Activated effector memory CD4-positive, alpha-beta T cell treated with anti-CD3 and anti-CD28 coated beads, Interleukin-2, amount 50 U/mL, for 16 hours (primary cell): ENCODE data around the gene AICDA.
"Not testable (repeated sequence)": the region's sequence is repeated elsewhere in the genome, so short reads cannot be mapped to it uniquely, and the experiment has no call there.

Source experiments
- DNase-seq: peaks from one replicate; pipeline ENCODE4 v3.0.0-alpha.2; 2020

The AICDA gene

GRCh38 chr12:8612629-8613028 is at the start of gene AICDA:
TSS of gene AICDA (minus strand) at chr12:8612859. CDS start at chr12:8612767, 92 bp downstream.
- no peak for DNase-seq

DNA sequence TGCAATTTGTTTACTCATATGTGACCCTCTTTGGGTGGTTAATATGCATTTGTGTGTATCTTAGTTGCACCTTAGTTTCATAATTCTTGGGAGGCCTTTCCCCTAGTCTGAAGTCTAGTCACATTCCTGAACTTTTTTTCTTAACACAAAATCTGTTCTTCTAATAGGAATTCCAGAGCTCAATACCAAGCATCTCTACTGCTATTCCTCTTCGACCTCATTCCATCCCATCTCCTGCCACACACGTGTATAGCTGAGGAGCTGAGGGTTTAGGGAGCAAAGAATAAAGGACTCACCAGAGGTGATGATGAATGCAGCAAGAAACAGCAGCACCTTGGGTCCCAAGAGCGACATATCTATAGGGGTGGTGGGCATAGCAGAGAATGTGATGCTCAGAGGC is 49.1 kb upstream of the AICDA start:
- DNase-seq = no peak

DNA sequence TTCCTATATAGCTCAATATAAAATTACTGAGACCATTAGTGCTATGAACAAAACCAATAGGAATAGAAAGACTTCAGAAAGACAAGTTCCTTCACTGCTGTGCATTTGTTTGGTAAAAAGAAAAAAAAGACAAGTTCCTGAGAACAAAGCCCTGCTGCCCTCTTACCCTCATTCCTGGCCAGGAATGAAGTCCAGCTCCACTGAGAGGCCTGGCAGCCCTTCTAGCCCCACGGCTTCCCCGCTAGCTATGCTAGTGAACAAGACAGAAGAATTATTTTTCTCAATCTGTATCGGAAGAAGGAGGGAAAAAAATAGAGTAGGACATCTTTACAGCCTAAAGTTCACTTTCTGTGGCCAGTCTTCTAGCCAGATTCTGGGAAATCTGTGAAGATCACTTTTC is 48.4 kb upstream of the AICDA start:
- DNase-seq = no peak

DNA sequence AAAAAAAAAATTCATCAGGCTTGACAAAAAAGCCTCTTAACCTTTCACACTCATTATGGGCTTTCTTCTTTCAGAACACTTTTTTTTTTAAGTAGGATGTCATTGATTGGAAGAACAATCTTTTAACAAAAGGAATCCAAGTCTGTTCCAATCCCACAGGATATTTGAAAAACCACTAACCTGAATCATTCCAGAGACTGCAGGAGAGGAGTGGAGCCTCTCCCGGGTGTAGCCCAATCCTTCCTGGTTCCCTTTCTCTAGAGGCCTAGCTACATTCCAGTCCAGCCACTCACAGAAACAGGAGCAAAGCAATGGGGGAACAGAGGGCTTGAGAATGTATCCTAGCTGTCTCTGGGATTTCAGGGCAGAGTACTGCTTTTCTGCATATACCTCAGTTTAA is 45.7 kb upstream of the AICDA start:
- no peak for DNase-seq

DNA sequence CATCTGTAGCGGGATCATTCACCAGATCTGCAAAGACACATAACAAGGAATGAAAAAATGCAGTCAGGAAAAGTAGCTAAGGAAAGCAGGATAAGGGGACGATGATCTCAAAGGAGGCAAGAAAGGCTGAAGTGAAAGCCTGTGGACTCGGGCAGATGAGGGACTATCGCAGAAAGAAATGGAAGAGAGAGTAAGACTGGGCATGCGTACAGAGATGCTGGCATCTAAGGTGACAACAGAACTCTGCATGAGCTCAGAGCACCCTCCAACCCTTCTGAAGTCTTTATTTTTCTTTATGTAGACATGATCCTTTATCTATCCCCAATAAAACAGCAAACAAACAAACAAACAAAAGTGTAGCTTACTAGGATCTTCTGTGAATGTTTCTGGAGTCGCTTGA is 42.8 kb upstream of the AICDA start:
- DNase-seq = no peak

DNA sequence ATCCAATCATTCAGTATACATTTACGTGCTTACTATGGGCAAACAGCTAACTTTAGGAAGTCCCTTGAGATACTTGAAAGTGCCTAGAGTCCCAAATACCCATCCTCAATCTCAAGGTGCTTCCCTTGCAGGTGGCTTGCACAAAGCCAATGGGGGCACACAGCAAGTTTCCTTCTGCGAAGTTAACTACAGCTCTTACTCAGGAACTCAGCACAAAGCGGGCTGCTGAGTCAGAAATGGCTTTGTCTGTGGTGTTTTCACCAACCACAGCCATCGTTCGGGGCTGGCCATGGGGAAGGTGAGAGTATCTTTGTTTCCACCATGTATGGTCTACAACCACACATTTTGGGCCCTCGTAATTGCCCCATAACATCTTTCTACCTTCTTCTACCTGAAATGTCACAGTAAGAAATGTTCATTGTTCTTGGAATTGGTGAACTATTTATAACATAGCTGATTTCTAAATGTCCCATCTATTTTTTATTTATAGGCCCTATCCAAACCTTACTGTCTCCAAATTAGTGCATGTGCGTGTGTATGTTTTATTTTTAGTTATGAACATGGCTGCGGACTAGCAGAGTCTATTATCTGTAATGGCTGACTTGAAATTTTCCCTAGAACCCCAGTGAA is 36.0 kb upstream of the AICDA start:
- peak; percentile 85 for DNase-seq

GRCh38 chr12:8647968-8648367 is 35.3 kb upstream of the AICDA start:
- no peak for DNase-seq

GRCh38 chr12:8644345-8645248 is 31.9 kb upstream of the AICDA start:
- peak; percentile 80 for DNase-seq

DNA sequence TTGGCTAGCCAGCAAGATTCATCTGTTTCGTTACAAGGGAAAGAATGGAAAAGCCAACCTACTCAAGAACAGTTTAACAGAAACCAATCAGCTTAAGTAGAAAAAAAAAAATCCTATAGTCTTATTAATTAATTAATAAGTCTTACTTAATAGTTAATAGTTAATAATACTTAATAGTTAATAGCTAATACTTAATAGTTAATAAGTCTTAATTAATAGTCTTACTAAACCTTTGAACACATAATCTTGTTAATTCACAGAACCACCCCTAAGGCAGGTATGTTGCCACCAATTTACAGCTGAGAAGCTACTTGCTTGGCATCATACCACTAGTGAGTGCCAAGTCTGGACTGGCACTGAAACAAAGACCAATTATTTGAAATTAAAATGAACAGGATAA is 30.1 kb upstream of the AICDA start:
- no peak for DNase-seq

GRCh38 chr12:8639936-8640335 is 27.3 kb upstream of the AICDA start:
- DNase-seq = no peak

GRCh38 chr12:8638951-8639350 is 26.3 kb upstream of the AICDA start:
- DNase-seq = no peak

- no peak for DNase-seq
Measured at GRCh38 chr12:8637666-8638065, 25.0 kb upstream of the AICDA start.

DNA sequence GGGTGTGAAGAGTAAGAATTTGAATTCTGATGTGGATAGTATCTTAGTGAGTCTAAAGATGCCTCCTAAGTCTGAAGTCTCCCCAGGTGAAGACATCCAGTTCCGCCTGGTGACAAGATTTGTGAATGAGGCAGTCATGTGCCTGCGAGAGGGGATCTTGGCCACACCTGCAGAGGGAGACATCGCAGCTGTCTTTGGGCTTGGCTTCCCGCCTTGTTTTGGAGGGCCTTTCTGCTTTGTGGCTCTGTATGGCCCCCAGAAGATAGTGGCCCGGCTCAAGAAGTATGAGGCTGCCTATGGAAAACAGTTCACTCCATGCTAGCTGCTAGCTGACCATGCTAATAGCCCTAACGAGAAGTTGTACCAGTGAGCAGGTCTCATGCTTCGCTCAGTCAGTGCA is 24.6 kb upstream of the AICDA start:
- DNase-seq = no peak

- no peak for DNase-seq
Measured at GRCh38 chr12:8636581-8636980, 23.9 kb upstream of the AICDA start.

DNA sequence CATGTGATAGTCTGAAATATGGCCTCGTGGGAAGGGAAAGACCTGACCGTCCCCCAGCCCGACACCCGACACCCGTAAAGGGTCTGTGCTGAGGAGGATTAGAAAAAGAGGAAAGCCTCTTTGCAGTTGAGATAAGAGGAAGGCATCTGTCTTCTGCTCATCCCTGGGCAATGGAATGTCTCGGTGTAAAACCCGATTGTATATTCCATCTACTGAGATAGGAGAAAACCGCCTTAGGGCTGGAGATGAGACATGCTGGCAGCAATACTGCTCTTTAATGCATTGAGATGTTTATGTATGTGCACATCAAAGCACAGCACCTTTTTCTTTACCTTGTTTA is 23.3 kb upstream of the AICDA start:
- DNase-seq = not testable (repeated sequence)

DNA sequence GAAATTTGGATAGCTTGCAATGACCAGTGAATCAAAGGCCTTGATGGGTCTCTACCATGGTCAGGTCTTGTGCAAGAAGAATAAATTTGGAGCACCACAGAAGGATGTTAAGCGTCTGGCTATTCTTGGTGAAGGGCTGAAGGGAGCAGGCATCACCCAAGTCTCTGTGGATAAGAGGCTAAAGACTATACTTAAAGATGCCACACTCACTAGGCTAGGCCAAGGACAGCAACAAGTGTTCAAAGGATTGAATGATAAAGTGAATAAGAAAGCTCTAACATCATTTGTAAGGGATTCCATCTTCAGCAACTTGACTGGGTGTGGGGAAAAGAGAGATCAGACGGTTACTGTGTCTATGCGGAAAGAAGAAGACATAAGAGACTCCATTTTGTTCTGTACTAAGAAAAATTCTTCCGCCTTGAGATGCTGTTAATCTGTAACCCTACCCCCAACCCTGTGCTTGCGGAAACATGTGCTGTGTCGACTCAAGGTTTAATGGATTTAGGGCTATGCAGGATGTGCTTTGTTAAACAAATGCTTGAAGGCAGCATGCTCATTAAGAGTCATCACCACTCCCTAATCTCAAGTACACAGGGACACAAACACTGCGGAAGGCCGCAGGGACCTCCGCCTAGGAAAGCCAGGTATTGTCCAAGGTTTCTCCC is 22.8 kb upstream of the AICDA start:
- DNase-seq = not testable (repeated sequence)

GRCh38 chr12:8630131-8630530 is 17.5 kb upstream of the AICDA start:
- no peak for DNase-seq

DNA sequence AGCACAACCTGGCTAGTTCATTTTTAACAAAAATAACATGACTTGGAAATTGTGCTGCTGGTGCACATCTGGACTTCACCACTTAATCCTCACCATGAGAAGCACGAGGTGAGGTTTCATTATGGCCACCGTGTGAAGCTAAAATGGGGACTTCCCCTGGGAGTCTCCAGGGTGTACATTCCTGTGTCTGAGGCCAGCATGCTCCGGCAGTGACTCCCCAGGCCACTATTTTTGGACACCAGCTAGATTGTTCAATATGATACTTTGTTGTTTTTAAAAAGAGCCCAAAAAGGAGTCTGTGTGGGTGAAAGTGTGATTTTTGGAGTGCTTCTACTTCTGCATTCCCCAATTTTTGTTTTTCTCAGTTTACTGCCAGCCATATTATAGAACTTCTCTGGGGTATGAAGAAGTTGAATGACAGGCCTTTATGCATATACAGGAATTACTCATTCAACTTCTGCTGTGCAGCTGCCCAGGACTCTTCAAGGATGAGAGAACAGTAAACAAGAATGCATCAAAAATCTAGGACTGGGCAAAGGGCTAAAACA is 16.9 kb upstream of the AICDA start:
- no peak for DNase-seq

- DNase-seq = no peak
Measured at GRCh38 chr12:8628731-8629130, 16.1 kb upstream of the AICDA start.

GRCh38 chr12:8624750-8625149 is 12.1 kb upstream of the AICDA start:
- not testable (repeated sequence) for DNase-seq

DNA sequence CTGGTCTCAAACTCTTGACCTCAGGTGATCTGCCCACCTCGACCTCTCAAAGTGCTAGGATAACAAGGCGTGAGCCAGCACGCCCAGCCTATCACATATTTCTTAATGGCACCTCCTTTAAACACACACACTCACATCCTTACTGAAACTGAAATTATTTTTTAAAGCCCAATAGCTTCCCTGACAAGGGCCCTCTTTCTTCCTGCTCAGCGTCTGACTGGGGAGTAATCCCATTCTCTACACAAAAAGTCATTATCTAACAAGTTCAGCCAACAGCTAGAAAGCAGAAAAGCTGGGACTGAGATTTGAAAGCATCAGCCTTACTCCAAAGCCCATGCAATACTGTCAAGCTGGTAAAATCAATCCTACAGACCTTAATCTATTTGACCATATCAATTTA is 10.0 kb upstream of the AICDA start:
- DNase-seq = no peak

GRCh38 chr12:8615206-8615605 is 2.5 kb upstream of the AICDA start:
- DNase-seq = no peak

GRCh38 chr12:8613881-8614280 is 1.2 kb upstream of the AICDA start:
- not testable (repeated sequence) for DNase-seq
